ENCODE data around the gene EXT2. TPM values are rescaled to one million over a fixed set of nuclear protein-coding genes. Genes with fewer than 3 reads are reported as not detected.

The EXT2 gene
- total RNA-seq, 1 experiment from 2014 or later, result 42.8 TPM

DNA sequence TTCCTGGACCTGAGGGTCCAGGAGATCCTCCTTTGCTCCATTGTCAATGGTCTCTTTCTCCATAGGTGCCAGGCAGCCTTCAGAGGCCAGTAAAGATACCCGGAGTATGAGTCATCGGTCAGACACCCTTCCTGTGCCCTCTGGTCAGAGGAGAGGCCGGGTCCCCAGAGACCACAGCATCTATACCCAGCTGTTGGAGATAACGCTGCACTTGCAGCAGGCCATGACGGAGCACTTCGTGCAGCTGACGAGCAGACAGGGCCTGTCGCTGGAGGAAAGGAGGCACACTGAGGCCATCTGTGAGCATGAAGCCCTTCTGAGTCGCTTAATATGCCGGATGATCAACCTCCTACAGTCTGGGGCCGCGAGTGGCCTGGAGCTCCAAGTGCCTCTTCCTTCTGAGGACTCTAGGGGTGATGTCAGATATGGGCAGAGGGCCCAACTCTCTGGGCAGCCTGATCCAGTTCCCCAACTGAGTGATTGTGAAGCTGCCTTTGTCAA lies 47.5 kb upstream of the EXT2 start, which contains the start of gene ACCSL:
TSS of gene ACCSL (plus strand) at position 51 of the 501 bp plus-strand sequence. CDS start at position 107, 56 bp downstream.
- peaks cover 0 to 5% of the 10 kb centered on the region in 2 experiments; a peak in 2 of 4 replicates for H3K4me1 ChIP-seq (ENCODE audit: control insufficient read depth in 1 of 2, insufficient read depth in 2 of 2, low read length in 2 of 2)
- POLR2A ChIA-PET, result no interaction called here
- RAD21 ChIA-PET (ENCODE audit: low non-redundant PET in 1 of 2, low total read pairs in 2 of 2, uncharacterized antibody in 2 of 2, unreplicated experiment in 2 of 2), result no interaction called here
- H2AFZ ChIP-seq (ENCODE audit: low read depth, low read length, poor library complexity, severe bottlenecking), result no peak within 1 kb of the TSS
- ATAC-seq, result no peak; the same call in 1 of the 2 replicates
- no peaks in the 10 kb centered on the region for H3K9me3 ChIP-seq (ENCODE audit: control insufficient read depth in 1 of 2, insufficient read depth in 1 of 2, low read depth in 1 of 2, low read length in 2 of 2)
- no peak within 1 kb of the TSS for H3K4me3 ChIP-seq (replicated peaks in 1 of 2; ENCODE audit: low read depth in 1 of 2, low read length in 2 of 2)
- intact Hi-C loops (cut with micrococcal nuclease), result no loop called here
- H3K27me3 ChIP-seq (ENCODE audit: insufficient read depth, low read length), result no peaks in the 10 kb centered on the region
- H3K79me2 ChIP-seq (ENCODE audit: insufficient read depth, low read length), result no peaks in the 10 kb centered on the region
- no peaks in the 10 kb centered on the region for H4K20me1 ChIP-seq (ENCODE audit: insufficient read depth)
- no TSS peak for BruUV-seq (replicated peaks)
- CTCF ChIA-PET, result no interaction called here
- TF ChIP-seq EZH2phosphoT487 (IDR thresholded peaks at IDR 0.05; ENCODE audit: borderline replicate concordance), result no peak
- no peak for TF ChIP-seq EZH2 (IDR thresholded peaks at IDR 0.05)
- TF ChIP-seq ZFX (IDR thresholded peaks at IDR 0.05), result no peak
- no peak for TF ChIP-seq ELF1 (IDR thresholded peaks at IDR 0.05; ENCODE audit: borderline replicate concordance, low read depth)
- no peak for TF ChIP-seq POLR2AphosphoS5 (IDR thresholded peaks at IDR 0.05; ENCODE audit: low read depth, low read length)
- no peak for TF ChIP-seq FOSL1 (IDR thresholded peaks at IDR 0.05; ENCODE audit: low read depth)
- no peak for TF ChIP-seq RAD21 (IDR thresholded peaks at IDR 0.05; ENCODE audit: low read depth)
- no peak for TF ChIP-seq SIN3A (IDR thresholded peaks at IDR 0.05; ENCODE audit: low read depth)
- no peak for TF ChIP-seq CBX3 (IDR thresholded peaks at IDR 0.05; ENCODE audit: low read depth)
- no peak for TF ChIP-seq EGR1 (IDR thresholded peaks at IDR 0.05; ENCODE audit: low read depth)
- TF ChIP-seq, protein P1, sequence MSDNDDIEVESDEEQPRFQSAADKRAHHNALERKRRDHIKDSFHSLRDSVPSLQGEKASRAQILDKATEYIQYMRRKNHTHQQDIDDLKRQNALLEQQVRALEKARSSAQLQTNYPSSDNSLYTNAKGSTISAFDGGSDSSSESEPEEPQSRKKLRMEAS (IDR thresholded peaks at IDR 0.05), result no peak
- no peak for TF ChIP-seq ATF3 (IDR thresholded peaks at IDR 0.05)
- no peak for TF ChIP-seq SRF (IDR thresholded peaks at IDR 0.05; ENCODE audit: low read depth)
- no peaks in the 10 kb centered on the region for H3K36me3 ChIP-seq (ENCODE audit: control insufficient read depth in 1 of 2, insufficient read depth in 2 of 2, low read length in 2 of 2)
- H3K9ac ChIP-seq (ENCODE audit: low read length), result no peak within 1 kb of the TSS
- no peak for DNase-seq (ENCODE audit: low read depth, low spot score)
- H3K27ac ChIP-seq (ENCODE audit: low read depth, low read length), result no peak within 1 kb of the TSS
- no peaks in the 10 kb centered on the region for H3K9me2 ChIP-seq (ENCODE audit: insufficient read depth)
- no peak within 1 kb of the TSS for H3K4me2 ChIP-seq (ENCODE audit: low read length)

DNA sequence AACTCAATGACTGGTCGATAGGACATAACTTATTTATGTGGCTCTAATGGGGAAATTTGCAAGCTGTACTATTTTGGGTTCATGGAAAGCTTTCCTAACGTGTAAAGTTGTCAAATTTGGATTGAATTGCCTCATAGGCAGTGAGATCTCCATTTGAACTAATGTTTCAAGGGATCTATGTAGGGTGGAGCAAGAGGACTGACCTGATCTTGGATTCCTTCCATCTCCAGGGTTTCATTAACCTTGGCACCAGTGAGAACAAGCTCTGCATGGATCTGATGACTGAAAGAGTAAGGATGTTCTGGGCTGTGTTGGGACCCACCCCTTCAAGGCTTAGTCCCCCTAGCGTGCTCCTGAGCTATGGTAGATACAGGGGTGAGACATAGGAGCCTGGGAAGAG lies 45.6 kb upstream of the EXT2 start:
- DNase-seq (ENCODE audit: low read depth, low spot score), result no peak
- H3K9ac ChIP-seq (ENCODE audit: low read length), result no peak overlapping the region
- no peak overlapping the region for H2AFZ ChIP-seq (ENCODE audit: low read depth, low read length, poor library complexity, severe bottlenecking)
- H3K4me2 ChIP-seq (ENCODE audit: low read length), result no peak overlapping the region
- POLR2A ChIA-PET, result no interaction called here
- intact Hi-C loops (cut with micrococcal nuclease), result no loop called here
- RAD21 ChIA-PET (ENCODE audit: low non-redundant PET in 1 of 2, low total read pairs in 2 of 2, uncharacterized antibody in 2 of 2, unreplicated experiment in 2 of 2), result no interaction called here
- H3K9me3 ChIP-seq (ENCODE audit: control insufficient read depth in 1 of 2, insufficient read depth in 1 of 2, low read depth in 1 of 2, low read length in 2 of 2), result no peaks in the 10 kb centered on the region
- no peaks in the 10 kb centered on the region for H3K36me3 ChIP-seq (ENCODE audit: control insufficient read depth in 1 of 2, insufficient read depth in 2 of 2, low read length in 2 of 2)
- peaks cover 0 to 5% of the 10 kb centered on the region in 2 experiments; a peak in 2 of 4 replicates for H3K4me1 ChIP-seq (ENCODE audit: control insufficient read depth in 1 of 2, insufficient read depth in 2 of 2, low read length in 2 of 2)
- H3K27me3 ChIP-seq (ENCODE audit: insufficient read depth, low read length), result no peaks in the 10 kb centered on the region
- no peak for ATAC-seq
- H3K79me2 ChIP-seq (ENCODE audit: insufficient read depth, low read length), result no peaks in the 10 kb centered on the region
- no TSS peak for BruUV-seq (replicated peaks)
- H3K4me3 ChIP-seq (replicated peaks in 1 of 2; ENCODE audit: low read depth in 1 of 2, low read length in 2 of 2), result no peak overlapping the region
- CTCF ChIA-PET, result no interaction called here
- no peaks in the 10 kb centered on the region for H3K9me2 ChIP-seq (ENCODE audit: insufficient read depth)
- no peak overlapping the region for H3K27ac ChIP-seq (ENCODE audit: low read depth, low read length)
- H4K20me1 ChIP-seq (ENCODE audit: insufficient read depth), result no peaks in the 10 kb centered on the region
- TF ChIP-seq JUND (IDR thresholded peaks at IDR 0.05), result no peak
- TF ChIP-seq, protein P1 (IDR thresholded peaks at IDR 0.05), result no peak
- TF ChIP-seq TCF7L2 (IDR thresholded peaks at IDR 0.05; ENCODE audit: borderline replicate concordance, extremely low read depth, insufficient read depth, insufficient read length), result no peak
- TF ChIP-seq CEBPB (IDR thresholded peaks at IDR 0.05; ENCODE audit: low read depth), result no peak
- no peak for TF ChIP-seq ZFX (IDR thresholded peaks at IDR 0.05)
- TF ChIP-seq ZNF274 (IDR thresholded peaks at IDR 0.05; ENCODE audit: low read depth, low read length), result no peak
- TF ChIP-seq, protein P2, sequence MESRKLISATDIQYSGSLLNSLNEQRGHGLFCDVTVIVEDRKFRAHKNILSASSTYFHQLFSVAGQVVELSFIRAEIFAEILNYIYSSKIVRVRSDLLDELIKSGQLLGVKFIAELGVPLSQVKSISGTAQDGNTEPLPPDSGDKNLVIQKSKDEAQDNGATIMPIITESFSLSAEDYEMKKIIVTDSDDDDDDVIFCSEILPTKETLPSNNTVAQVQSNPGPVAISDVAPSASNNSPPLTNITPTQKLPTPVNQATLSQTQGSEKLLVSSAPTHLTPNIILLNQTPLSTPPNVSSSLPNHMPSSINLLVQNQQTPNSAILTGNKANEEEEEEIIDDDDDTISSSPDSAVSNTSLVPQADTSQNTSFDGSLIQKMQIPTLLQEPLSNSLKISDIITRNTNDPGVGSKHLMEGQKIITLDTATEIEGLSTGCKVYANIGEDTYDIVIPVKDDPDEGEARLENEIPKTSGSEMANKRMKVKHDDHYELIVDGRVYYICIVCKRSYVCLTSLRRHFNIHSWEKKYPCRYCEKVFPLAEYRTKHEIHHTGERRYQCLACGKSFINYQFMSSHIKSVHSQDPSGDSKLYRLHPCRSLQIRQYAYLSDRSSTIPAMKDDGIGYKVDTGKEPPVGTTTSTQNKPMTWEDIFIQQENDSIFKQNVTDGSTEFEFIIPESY (IDR thresholded peaks at IDR 0.05; ENCODE audit: extremely low read depth, insufficient replicate concordance, low read length), result no peak
- TF ChIP-seq CBX3 (IDR thresholded peaks at IDR 0.05; ENCODE audit: low read depth), result no peak
- TF ChIP-seq POLR2AphosphoS5 (IDR thresholded peaks at IDR 0.05; ENCODE audit: low read depth, low read length), result no peak
- TF ChIP-seq RAD21 (IDR thresholded peaks at IDR 0.05; ENCODE audit: low read depth), result no peak
